GM21576 (cell line): ENCODE measurements around the gene RENBP.

Experiments
- ATAC-seq: cut with Tn5 transposase; IDR thresholded peaks from one replicate; pipeline ENCODE4 v1.9.1; 2021; ENCODE audit warnings: mild to moderate bottlenecking, moderate library complexity; ENCODE audit not compliant: unreplicated experiment

The RENBP gene

DNA sequence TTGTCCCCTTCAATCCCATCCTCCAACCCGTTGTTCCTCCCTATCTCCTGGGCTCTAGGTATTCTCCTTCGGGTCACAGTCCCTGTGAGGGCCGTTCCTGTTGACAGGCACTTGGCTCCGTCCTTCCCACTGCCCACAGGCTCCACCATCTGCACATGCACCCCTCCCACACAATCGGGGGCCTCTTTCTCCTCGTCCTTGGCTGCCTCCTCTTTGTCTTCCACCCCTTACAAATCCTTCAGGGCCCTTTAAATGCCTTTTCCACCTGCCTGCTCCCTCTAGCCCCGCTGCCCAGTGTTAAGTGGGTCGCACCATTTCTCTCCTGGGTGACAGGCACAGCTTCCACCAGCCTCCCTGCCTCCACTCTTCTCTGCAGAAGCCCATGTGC, 42.7 kb downstream of the RENBP start:
- no peak for ATAC-seq

DNA sequence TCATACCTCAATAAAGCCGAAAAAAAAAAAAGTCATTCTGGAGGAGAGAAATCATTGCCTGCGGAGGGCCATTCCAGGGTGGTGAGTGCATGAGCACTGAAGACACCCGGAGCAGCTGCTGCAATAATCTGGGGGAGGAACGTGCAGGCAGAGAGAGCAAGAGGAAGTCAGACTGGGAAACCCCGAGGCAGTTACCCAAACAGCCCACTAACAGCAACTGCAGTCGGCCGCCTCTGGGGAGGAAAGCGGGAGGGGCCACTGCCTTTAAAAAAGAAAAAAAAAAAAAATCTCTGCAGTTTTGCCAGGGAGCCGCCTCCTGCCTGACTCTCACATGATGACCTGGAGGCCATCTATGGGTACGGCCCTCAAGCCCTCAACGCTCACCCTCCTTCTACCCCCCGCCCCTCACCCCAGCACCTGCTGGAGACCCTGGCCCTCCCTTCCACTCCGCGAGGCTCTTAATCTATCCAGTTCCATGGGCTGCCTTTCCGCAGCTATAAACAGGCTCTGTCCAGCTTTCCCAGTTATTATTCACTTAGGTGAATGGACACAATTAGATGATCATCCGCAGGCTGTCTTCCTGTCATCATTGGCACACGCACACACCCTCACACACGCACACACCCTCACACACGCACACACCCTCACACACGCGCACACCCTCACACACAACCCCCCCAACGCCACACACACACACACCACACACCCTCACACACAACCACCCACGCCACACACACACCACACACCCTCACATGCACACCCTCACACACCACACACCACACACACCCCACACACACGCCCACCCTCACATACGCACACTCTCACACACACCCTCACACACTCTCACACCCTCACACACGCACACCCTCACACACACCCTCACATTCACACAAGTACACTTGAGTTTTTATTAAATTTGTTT, 43.4 kb downstream of the RENBP start:
- ATAC-seq = peak; percentile 92

DNA sequence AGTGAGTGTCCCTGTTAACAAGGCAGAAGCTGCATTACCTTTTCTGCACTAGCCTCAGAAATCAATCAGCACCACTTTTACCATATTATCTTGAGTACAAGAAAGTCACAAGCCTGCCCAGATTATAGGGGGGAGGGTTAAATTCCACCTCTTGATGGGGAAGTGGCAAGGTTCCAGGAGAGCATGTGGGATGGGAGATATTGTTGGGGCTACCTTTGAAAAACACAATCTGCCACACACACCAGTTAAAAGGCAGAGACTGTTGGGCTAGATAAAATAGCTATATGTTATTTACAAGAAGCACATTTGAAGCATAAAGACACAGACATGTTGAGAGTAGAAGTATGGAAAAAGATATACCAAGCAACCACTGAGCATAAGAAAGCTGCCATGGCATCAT, 46.5 kb downstream of the RENBP start:
- ATAC-seq = no peak

DNA sequence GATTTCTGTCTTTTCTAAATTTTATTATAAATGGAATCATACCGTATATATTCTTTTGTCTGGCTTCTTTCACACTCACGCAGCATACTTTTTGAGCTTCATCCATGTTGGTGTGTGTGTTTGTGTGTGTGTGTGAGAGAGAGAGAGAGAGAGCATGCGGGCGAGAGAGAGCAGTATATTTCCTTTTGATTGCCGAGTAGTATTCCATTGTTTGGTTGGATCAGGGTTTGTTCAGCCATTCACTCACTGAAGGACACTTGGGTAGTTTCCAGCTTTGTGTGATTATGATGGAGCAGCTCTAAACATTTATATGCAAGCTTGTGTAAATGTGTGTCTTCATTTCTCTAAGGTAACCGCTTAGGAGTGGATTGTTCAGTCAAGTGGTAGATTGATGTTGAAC, 55.3 kb downstream of the RENBP start:
- no peak for ATAC-seq

DNA sequence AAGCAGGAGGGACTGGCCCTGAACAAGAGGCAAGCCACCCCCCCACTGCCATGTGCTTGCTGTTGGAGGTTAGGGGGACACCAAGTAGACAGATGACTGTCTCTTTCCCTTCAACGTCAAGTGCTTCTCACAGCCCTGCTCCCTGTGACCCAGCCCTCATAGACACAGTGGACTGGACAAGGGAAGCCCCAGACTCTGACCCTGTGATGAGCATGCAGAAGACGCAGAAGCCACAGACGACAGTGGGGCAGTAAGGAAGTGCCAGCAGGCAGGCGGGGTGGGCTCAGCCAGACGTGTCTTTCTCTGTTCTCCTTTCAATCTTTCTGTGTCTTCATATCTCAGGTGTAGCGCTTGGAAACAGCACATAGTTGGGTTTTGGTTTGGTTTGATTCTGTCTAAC, 56.1 kb downstream of the RENBP start:
- ATAC-seq = no peak

DNA sequence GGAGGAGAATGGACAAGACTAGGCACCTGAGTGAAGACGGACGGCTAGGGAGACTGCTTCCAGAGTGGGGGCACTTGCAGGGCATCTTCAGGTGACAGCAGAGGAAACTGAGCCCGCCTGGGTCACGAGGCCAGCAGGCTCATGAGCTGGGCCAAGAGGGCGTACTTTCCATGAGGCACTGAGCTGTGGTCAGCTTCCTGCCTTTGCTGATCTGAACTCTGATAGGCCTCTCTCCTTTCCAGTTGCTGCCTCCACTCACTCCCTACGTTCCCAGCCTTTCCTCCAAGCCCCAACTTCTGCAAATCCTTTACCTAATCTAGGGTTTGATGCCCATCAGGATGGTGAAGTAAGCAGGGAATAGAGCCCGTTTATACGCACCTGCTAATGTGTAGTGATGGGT, 57.1 kb downstream of the RENBP start:
- no peak for ATAC-seq

DNA sequence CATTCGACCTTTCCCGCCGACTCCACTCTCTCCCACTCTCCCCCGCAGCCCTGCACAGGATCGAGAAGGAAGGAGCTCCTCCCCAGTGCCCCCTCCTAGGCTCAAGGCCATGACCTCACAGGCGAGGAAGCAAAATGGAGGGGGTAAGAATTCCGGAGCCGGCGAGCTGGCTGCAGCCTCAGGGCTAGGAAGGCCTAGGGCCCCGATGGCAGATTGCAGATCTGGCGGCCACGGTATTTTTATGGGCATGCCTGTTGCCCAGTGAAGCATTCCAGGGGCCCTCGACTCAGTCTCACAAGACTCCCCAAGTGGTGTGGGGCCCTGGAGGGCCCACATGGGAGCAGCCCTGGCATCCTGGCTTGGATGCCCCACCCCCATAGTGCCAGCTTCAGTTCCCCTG, 57.5 kb downstream of the RENBP start:
- no peak for ATAC-seq

DNA sequence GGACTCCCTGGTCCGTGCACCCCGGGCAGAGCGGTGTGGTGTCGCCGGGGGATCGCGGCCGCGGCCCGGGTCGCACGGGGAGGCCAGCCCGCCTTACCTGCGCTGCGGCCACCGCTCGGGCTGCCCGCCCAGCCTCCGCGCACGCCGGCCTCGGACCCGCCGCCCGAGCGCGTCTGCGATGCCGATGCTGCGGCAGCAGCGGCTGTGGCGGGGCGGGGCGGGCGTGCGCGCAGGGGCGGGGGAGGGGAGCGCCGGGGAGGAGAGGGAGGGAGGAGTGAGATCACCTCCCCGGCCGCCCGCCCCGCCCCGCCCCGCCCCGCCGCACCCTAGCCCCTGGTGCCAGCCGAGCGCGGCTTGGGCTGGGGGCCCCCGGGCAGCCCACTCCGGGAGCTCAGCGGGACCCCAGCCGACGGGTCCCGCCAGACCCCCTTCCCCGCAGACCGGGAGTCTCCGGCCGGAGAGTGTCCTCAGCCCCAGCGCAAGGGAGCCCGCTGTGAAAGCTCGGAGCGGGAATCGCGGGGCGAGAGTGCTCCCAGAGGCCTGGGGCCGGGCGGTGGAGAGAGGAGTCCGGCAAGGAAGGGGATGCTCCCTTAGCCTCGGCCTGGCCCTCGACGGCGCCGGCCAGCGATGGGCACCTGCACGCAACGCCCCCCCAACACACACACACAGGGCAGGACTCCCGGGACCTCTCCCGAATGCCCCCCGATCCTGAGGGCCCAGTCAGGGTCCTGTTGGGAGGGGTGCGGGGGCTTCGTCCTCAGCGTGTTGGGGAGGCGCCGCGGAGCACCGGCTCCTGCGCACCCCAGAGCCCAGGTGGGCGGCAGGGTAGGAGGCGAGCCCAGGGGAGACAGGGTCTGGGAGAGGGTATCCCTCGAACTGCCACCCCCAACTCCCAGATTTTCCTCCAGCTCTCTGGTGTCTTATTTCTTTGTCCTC, 58.2 kb downstream of the RENBP start, which contains the start of gene L1CAM:
Gene L1CAM, minus strand, starts transcription at position 206 of the 936 bp plus-strand sequence. CDS start 10,337 bp downstream, outside the sequence.
- ATAC-seq = no peak
